ENCODE measurements around the gene ERN1. TPM values are rescaled to one million over a fixed set of nuclear protein-coding genes. Genes with fewer than 3 reads are reported as not detected.

Gene ERN1
- total RNA-seq, 1 donor: 13.3 TPM

- no peak overlapping the region for H3K4me3 ChIP-seq (ENCODE audit: low read depth, low read length)
- no peak for TF ChIP-seq CTCF (IDR thresholded peaks at IDR 0.05; ENCODE audit: insufficient read depth, low read length)
- no peak for DNase-seq (ENCODE audit: low read depth)
These were observed 128.8 kb downstream of the ERN1 start for GRCh38 chr17:64001091-64001579.

- TF ChIP-seq CTCF (IDR thresholded peaks at IDR 0.05; ENCODE audit: insufficient read depth, low read length): no peak
- DNase-seq (ENCODE audit: low read depth): no peak
- H3K4me3 ChIP-seq (ENCODE audit: low read depth, low read length): no peak overlapping the region
These were observed 130.0 kb downstream of the ERN1 start for GRCh38 chr17:63999680-64000531.

- no peak for TF ChIP-seq CTCF (IDR thresholded peaks at IDR 0.05; ENCODE audit: insufficient read depth, low read length)
- no peak for DNase-seq (ENCODE audit: low read depth)
- H3K4me3 ChIP-seq (ENCODE audit: low read depth, low read length): peak overlapping the region; percentile 74
These were observed 130.9 kb downstream of the ERN1 start for GRCh38 chr17:63998721-63999679.

GRCh38 chr17:63998050-63998720, 131.8 kb downstream of the ERN1 start, which contains the start of gene PRR29:
Gene PRR29, plus strand, starts transcription at chr17:63998351. Its CDS starts 14 bp downstream, at chr17:63998365.
- peak; percentile 2 for TF ChIP-seq CTCF (IDR thresholded peaks at IDR 0.05; ENCODE audit: insufficient read depth, low read length)

GRCh38 chr17:63997341-63998048, 132.4 kb downstream of the ERN1 start:
- no peak for DNase-seq (ENCODE audit: low read depth)
- H3K4me3 ChIP-seq (ENCODE audit: low read depth, low read length): peak overlapping the region; percentile 74
- TF ChIP-seq CTCF (IDR thresholded peaks at IDR 0.05; ENCODE audit: insufficient read depth, low read length): no peak

More at GRCh38 chr17:63998050-63998720, 131.8 kb downstream of the ERN1 start, which contains the start of gene PRR29:
- peak; percentile 54 for DNase-seq (ENCODE audit: low read depth)
- H3K4me3 ChIP-seq (ENCODE audit: low read depth, low read length): peak within 1 kb of the TSS; percentile 74

Data from fibroblast of the aortic adventitia (primary cell).